Measurements from ENCODE around the gene LAG3. TPM values are rescaled to one million over a fixed set of nuclear protein-coding genes. Genes with fewer than 3 reads are reported as not detected.

The LAG3 gene
- total and polyA plus RNA-seq, 4 donors: 0.82 to 1.7 (median 1.4) TPM

GRCh38 chr12:6819106-6820030 is 47.0 kb downstream of the LAG3 start:
- DNase-seq (no peak), ATAC-seq (ENCODE audit: insufficient read depth, low FRiP score) (no peak)
- Histone ChIP-seq H3K9ac (ENCODE audit: insufficient read depth in 1 of 2, low read length in 2 of 2) (no peak overlapping the region), H3K9me3 (ENCODE audit: control insufficient read depth in 4 of 4, insufficient read depth in 3 of 4, low read length in 3 of 4) (peaks cover 0 to 4% (median 0%) of the 10 kb centered on the region in 4 donors), H3K27me3 (ENCODE audit: control insufficient read depth in 3 of 3, insufficient read depth in 3 of 3, low read length in 2 of 3) (peaks cover 0 to 7% (median 3%) of the 10 kb centered on the region in 3 donors), H3K4me1 (ENCODE audit: control insufficient read depth in 5 of 5, insufficient read depth in 5 of 5, low read length in 5 of 5) (peaks cover 0 to 17% (median 9%) of the 10 kb centered on the region in 5 donors), H3K27ac (ENCODE audit: low read depth in 1 of 2, low read length in 1 of 2) (no peak overlapping the region), H3K4me3 (no peak overlapping the region), H3K36me3 (ENCODE audit: control insufficient read depth in 4 of 4, insufficient read depth in 4 of 4, low read length in 4 of 4) (peaks cover 0 to 32% (median 9%) of the 10 kb centered on the region in 4 donors)
- no peak for TF ChIP-seq CTCF (IDR thresholded peaks at IDR 0.05; ENCODE audit: control extremely low read depth, extremely low read depth)
- WGBS, 2 donors: 87 to 89% methylated on average over 13 of the region's 13 CpGs

DNA sequence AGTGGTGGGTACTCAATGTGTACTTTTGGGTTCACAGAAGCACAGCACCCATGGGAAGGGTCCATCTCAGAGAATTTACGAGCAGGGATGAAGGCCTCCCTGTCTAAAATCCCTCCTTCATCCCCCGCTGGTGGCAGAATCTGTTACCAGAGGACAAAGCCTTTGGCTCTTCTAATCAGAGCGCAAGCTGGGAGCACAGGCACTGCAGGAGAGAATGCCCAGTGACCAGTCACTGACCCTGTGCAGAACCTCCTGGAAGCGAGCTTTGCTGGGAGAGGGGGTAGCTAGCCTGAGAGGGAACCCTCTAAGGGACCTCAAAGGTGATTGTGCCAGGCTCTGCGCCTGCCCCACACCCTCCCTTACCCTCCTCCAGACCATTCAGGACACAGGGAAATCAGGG is 47.8 kb downstream of the LAG3 start:
- ATAC-seq (ENCODE audit: insufficient read depth, low FRiP score): no peak
- DNase-seq: no peak
- H3K36me3 ChIP-seq (ENCODE audit: control insufficient read depth in 4 of 4, insufficient read depth in 4 of 4, low read length in 4 of 4): peaks cover 0 to 27% (median 8%) of the 10 kb centered on the region in 4 donors
- 86 to 100% methylated on average over 5 of the region's 5 CpGs for WGBS, 2 donors
- H3K9me3 ChIP-seq (ENCODE audit: control insufficient read depth in 4 of 4, insufficient read depth in 3 of 4, low read length in 3 of 4): peaks cover 0 to 4% (median 0%) of the 10 kb centered on the region in 4 donors
- no peak overlapping the region for H3K4me3 ChIP-seq
- no peak overlapping the region for H3K9ac ChIP-seq (ENCODE audit: insufficient read depth in 1 of 2, low read length in 2 of 2)
- no peak overlapping the region for H3K27ac ChIP-seq (ENCODE audit: low read depth in 1 of 2, low read length in 1 of 2)
- peaks cover 0 to 12% (median 3%) of the 10 kb centered on the region in 3 donors for H3K27me3 ChIP-seq (ENCODE audit: control insufficient read depth in 3 of 3, insufficient read depth in 3 of 3, low read length in 2 of 3)
- TF ChIP-seq CTCF (IDR thresholded peaks at IDR 0.05; ENCODE audit: control extremely low read depth, extremely low read depth): no peak
- H3K4me1 ChIP-seq (ENCODE audit: control insufficient read depth in 5 of 5, insufficient read depth in 5 of 5, low read length in 5 of 5): peaks cover 0 to 17% (median 9%) of the 10 kb centered on the region in 5 donors

GRCh38 chr12:6821591-6822425 is 49.5 kb downstream of the LAG3 start, which contains the start of gene GPR162:
Gene GPR162 (plus strand): TSS chr12:6821821. CDS start chr12:6823899, 2,078 bp downstream.
- 2 to 3% methylated on average over 25 to 28 of the region's 28 CpGs for WGBS, 2 donors
- peak within 1 kb of the TSS in 1 of 2 donors; percentile 57 for H3K27ac ChIP-seq (ENCODE audit: low read depth in 1 of 2, low read length in 1 of 2)
- peak within 1 kb of the TSS in 1 of 2 donors; percentile 26 for H3K9ac ChIP-seq (ENCODE audit: insufficient read depth in 1 of 2, low read length in 2 of 2)
- H3K36me3 ChIP-seq (ENCODE audit: control insufficient read depth in 4 of 4, insufficient read depth in 4 of 4, low read length in 4 of 4): peaks cover 0 to 22% (median 4%) of the 10 kb centered on the region in 4 donors
- H3K9me3 ChIP-seq (ENCODE audit: control insufficient read depth in 4 of 4, insufficient read depth in 3 of 4, low read length in 3 of 4): peaks cover 0 to 4% (median 0%) of the 10 kb centered on the region in 4 donors
- peaks cover 0 to 22% (median 9%) of the 10 kb centered on the region in 5 donors for H3K4me1 ChIP-seq (ENCODE audit: control insufficient read depth in 5 of 5, insufficient read depth in 5 of 5, low read length in 5 of 5)
- H3K4me3 ChIP-seq: peak within 1 kb of the TSS; percentile 29
- DNase-seq (peak; percentile 84 to 89 (median 85)), ATAC-seq (ENCODE audit: insufficient read depth, low FRiP score) (no peak)
- no peak for TF ChIP-seq CTCF (IDR thresholded peaks at IDR 0.05; ENCODE audit: control extremely low read depth, extremely low read depth)
- H3K27me3 ChIP-seq (ENCODE audit: control insufficient read depth in 3 of 3, insufficient read depth in 3 of 3, low read length in 2 of 3): peaks cover 0 to 12% (median 3%) of the 10 kb centered on the region in 3 donors
